ENCODE measurements around the gene PSEN1. TPM values are rescaled to one million over a fixed set of nuclear protein-coding genes. Genes with fewer than 3 reads are reported as not detected.

PSEN1 gene
- total and polyA plus RNA-seq, 9 donors: 21.7 to 73.1 (median 44.0) TPM

DNA sequence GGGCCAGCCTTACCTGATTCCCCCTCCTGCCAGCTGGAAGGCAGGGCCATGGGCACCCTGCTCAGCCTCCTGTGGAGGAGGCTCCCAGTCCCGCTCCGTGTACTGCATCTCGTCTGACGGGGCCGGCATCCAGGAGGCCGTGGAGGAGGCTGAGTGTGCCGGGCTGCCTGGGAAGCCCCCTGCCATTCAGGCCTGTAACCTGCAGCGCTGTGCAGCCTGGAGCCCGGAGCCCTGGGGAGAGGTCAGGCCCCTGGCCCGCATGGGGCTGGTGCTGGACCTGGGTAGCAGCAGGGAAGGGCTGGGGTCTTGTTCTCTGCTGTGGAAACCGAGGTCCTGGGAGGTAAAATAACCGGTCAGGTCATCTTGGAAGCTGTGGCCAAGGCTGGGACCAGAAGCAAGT is 117.4 kb downstream of the PSEN1 start:
- TF ChIP-seq, protein P1, sequence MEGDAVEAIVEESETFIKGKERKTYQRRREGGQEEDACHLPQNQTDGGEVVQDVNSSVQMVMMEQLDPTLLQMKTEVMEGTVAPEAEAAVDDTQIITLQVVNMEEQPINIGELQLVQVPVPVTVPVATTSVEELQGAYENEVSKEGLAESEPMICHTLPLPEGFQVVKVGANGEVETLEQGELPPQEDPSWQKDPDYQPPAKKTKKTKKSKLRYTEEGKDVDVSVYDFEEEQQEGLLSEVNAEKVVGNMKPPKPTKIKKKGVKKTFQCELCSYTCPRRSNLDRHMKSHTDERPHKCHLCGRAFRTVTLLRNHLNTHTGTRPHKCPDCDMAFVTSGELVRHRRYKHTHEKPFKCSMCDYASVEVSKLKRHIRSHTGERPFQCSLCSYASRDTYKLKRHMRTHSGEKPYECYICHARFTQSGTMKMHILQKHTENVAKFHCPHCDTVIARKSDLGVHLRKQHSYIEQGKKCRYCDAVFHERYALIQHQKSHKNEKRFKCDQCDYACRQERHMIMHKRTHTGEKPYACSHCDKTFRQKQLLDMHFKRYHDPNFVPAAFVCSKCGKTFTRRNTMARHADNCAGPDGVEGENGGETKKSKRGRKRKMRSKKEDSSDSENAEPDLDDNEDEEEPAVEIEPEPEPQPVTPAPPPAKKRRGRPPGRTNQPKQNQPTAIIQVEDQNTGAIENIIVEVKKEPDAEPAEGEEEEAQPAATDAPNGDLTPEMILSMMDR (IDR thresholded peaks at IDR 0.05): no peak
- TF ChIP-seq POLR2A (IDR thresholded peaks at IDR 0.05) (no peak), EP300 (IDR thresholded peaks at IDR 0.05) (no peak)
- Histone ChIP-seq H3K4me3 (no peak overlapping the region), H3K36me3 (no peaks in the 10 kb centered on the region), H3K27me3 (no peaks in the 10 kb centered on the region), H3K9me3 (no peaks in the 10 kb centered on the region), H3K4me1 (ENCODE audit: insufficient read depth) (no peaks in the 10 kb centered on the region), H3K27ac (no peak overlapping the region)
- WGBS, 3 donors: 85 to 90% (median 86%) methylated on average over 12 of the region's 12 CpGs
- no peak for DNase-seq
- intact Hi-C loops (cut with DNase I): no loop called here

GRCh38 chr14:73254247-73255004 is 118.1 kb downstream of the PSEN1 start:
- H3K27ac ChIP-seq: no peak overlapping the region
- H3K9me3 ChIP-seq: no peaks in the 10 kb centered on the region
- WGBS, 3 donors: 86 to 92% (median 88%) methylated on average over 28 of the region's 28 CpGs
- no peak for DNase-seq
- no peaks in the 10 kb centered on the region for H3K36me3 ChIP-seq
- H3K4me1 ChIP-seq (ENCODE audit: insufficient read depth): no peaks in the 10 kb centered on the region
- no peaks in the 10 kb centered on the region for H3K27me3 ChIP-seq
- no peak overlapping the region for H3K4me3 ChIP-seq
- TF ChIP-seq POLR2A (IDR thresholded peaks at IDR 0.05): no peak
- TF ChIP-seq EP300 (IDR thresholded peaks at IDR 0.05): no peak
- TF ChIP-seq, protein P1 (IDR thresholded peaks at IDR 0.05): no peak
- intact Hi-C loops (cut with DNase I): no loop called here

- no peaks in the 10 kb centered on the region for H3K4me1 ChIP-seq (ENCODE audit: insufficient read depth)
- intact Hi-C loops (cut with DNase I): no loop called here
- no peaks in the 10 kb centered on the region for H3K9me3 ChIP-seq
- no peaks in the 10 kb centered on the region for H3K36me3 ChIP-seq
- no peaks in the 10 kb centered on the region for H3K27me3 ChIP-seq
- 85 to 93% (median 91%) methylated on average over 6 of the region's 6 CpGs for WGBS, 3 donors
- H3K4me3 ChIP-seq: no peak overlapping the region
- peak in 1 of 5 donors; percentile 6 for DNase-seq
- TF ChIP-seq, protein P1 (IDR thresholded peaks at IDR 0.05): no peak
- no peak overlapping the region for H3K27ac ChIP-seq
Measured at GRCh38 chr14:73255005-73255400, 118.7 kb downstream of the PSEN1 start.

DNA sequence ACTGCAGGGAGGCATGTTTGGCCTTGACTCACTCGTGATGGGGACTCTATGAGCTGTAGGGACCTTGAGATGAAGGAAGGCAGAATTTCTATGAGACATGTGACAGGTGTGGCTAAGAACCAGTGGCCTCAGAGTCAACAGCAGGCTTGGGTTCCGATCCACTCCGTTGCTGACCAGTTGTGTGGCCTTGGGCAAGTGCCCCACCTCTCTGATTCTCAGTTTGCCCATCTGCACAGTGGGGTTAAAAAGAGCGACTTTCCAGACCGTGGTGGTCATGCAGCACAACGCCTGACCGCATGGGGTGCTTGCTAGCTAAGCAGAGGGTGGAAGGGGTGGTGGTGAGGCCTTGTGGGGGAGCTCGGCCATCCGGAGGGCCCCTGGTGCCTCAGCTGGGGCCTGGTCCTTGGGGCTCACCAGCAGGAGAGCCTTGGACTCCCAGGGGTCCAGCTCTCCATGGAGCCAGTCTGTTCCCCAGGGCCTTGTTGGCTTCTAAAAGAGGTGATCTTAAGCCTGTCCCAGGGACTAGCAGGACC is 119.5 kb downstream of the PSEN1 start:
- no peak overlapping the region for H3K27ac ChIP-seq
- H3K9me3 ChIP-seq: no peaks in the 10 kb centered on the region
- H3K4me1 ChIP-seq (ENCODE audit: insufficient read depth): no peaks in the 10 kb centered on the region
- WGBS, 3 donors: 79 to 85% (median 82%) methylated on average over 9 of the region's 9 CpGs
- H3K27me3 ChIP-seq: no peaks in the 10 kb centered on the region
- no peaks in the 10 kb centered on the region for H3K36me3 ChIP-seq
- no peak overlapping the region for H3K4me3 ChIP-seq
- intact Hi-C loops (cut with DNase I): no loop called here
- TF ChIP-seq, protein P1 (IDR thresholded peaks at IDR 0.05): no peak
- TF ChIP-seq POLR2A (IDR thresholded peaks at IDR 0.05) (no peak), EP300 (IDR thresholded peaks at IDR 0.05) (no peak)
- peak in 1 of 5 donors; percentile 19 for DNase-seq

Data from ovary (tissue), 9 donors.